ENCODE measurements around the gene LRRFIP2.

Gene LRRFIP2

GRCh38 chr3:37116998-37117397 is 57.4 kb downstream of the LRRFIP2 start:
- no peak for DNase-seq (ENCODE audit: low read depth, low spot score)

DNA sequence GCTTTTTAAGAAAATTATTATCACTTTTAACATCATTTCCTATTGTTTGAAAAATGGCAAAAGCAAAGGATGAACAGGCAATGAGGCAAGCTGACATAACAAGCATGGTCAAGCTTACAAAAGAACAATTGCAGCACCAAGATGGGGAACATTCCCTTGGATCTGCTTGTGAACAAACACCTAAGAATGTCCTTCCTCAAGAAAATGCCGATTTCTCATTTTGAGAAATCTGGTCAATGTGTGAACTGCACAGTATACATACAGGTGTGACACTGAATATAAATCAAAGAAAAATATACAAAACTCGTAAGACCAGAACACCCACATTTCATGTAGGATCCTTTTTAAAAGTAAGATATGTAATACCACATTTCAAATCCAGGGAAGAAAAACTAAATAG is 58.9 kb downstream of the LRRFIP2 start:
- no peak for DNase-seq (ENCODE audit: low read depth, low spot score)

DNA sequence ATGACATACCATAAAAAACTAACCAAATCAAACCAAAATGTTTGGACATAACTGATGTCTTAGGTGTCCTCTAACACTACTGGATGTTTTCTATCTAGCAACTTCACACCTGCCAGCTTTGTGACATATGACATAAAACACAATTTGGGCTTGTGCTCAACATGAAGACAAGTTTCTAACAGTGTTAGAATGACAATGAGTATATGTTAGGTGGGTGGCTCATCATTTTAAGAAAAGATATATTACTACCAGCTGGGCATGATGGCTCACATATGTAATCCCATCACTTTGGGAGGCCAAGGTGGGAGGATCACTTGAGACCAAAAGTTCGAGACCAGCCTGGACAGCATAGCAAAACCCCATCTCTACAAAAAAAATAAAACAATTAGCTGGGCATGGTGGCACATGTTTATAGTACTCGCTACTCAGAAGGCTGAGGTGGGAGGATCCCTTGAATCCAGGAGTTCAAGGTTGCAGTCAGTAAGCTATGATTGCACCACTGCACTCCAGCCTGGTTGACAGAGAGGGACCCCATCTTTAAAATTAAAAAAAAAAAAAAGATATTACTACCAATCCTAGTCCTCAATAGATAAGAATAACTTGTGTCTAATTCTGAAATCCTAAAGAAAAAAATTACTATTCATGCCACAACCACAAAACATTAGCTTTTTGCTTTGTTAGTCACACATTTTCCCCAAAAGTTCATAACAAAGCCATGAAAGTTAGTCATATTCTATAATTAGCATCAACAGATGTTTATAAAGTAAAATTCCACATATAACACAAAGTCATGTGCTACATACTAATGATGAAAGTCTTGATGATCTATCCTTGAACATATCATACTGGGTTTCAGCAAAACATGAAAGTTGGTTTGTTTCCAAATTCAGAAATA is 59.9 kb downstream of the LRRFIP2 start:
- no peak for DNase-seq (ENCODE audit: low read depth, low spot score)

GRCh38 chr3:37112987-37113386 is 61.4 kb downstream of the LRRFIP2 start:
- no peak for DNase-seq (ENCODE audit: low read depth, low spot score)

GRCh38 chr3:37111199-37111598 is 63.2 kb downstream of the LRRFIP2 start:
- no peak for DNase-seq (ENCODE audit: low read depth, low spot score)

DNA sequence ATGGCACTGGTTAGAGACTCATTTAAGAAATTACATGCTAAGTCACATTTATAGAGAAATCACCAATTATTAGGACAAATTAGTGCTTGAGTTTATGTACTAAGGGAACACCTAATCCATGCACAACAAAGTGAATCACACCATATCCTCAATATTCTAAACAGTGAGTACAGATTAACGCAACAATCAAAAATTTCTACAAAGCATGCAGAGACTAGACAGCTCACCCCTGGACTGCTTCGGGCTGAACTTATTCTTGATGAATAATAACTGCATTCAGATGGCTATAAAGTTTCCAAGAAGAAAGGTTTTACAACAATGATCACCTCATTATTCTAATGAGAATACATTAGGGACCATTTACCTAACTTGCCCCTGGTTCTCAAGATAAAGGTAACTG is 66.5 kb downstream of the LRRFIP2 start:
- no peak for DNase-seq (ENCODE audit: low read depth, low spot score)

DNA sequence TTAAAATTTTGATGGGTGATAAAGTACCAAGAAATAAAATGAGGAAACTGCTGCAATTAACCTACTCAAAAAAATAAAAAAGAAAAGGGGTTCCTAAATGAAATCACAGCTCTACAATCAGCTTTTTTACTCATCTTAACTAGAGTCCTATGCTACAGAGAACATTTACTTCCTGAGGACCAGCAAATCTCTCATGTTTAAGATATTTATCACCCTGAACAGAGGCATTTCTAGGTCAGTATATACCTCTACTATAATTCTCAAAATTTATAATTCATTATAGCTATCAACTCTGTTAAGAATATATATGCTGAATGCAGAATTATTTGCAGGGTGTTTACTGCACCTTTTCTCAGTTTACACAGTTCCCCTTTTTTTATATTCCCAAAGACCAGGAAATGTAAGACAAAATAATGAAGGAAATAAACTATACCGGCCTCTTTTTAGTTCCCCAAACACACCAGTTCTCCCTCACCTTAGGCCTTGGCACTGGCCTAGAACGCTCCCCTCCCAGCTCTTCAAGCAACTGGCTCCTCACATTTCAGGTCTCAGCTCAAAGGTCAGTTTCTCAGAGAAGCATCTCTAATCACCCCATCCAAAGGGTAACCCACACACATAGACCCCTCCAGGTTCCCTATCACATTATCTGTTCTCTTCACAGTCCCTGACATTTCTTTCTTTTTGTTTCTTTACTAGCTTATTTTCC is 71.1 kb downstream of the LRRFIP2 start:
- no peak for DNase-seq (ENCODE audit: low read depth, low spot score)

DNA sequence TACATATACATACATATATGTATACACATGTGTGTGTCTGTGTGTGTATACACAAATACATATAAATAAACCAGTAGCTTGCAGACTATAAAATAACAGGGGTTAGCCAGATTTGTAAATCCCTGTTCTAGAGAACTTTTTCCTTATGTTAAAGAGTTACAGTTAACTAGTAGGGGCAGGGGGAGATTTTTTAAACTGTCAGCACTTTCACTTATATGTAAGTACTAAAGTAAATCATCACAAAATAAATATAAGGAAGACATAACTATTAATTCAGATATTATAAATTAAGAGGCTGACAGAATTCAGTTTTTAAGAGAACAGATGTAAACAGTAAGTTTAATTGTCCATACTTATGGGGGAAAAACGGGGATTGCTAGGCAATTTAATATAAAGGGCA is 74.0 kb downstream of the LRRFIP2 start:
- no peak for DNase-seq (ENCODE audit: low read depth, low spot score)

- no peak for DNase-seq (ENCODE audit: low read depth, low spot score)
Observed at GRCh38 chr3:37099469-37099868, 74.9 kb downstream of the LRRFIP2 start.

DNA sequence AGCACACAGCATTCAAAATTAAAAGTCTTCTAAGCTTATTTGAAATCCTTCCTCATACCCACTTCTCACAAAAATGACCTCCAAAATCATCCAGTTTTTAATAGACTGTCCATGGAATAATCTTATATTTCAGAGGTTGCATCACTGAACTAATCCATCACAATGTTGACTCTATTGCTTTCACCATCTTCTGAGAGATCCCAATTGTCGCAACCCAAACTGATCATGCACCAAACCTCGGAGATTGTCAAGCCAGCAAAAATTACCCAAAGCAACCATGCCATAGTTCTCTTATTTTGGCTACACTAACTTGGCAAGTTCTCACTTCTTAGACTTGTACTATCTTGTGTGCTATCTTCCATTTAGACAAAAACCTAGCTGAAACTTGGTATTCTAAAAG is 75.5 kb downstream of the LRRFIP2 start:
- no peak for DNase-seq (ENCODE audit: low read depth, low spot score)

DNA sequence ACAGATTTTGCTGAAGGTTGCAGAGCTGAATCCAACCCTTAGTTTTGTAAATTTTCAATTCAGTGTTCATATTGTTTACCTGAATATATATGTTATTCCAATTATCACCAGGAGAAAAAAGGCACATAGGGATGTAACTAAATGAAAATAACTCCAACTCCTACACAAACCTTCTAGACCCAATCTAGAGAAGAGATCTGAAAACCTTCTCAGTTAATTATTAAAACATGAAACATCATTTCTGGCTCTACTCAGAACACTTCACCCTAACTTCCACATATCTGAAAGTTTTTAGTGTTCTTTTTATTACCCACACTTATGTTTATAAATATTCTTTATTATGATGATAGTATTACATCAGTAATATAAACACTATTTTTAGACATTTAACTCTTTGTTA is 76.6 kb downstream of the LRRFIP2 start:
- no peak for DNase-seq (ENCODE audit: low read depth, low spot score)

GRCh38 chr3:37096975-37097374 is 77.4 kb downstream of the LRRFIP2 start:
- DNase-seq (ENCODE audit: low read depth, low spot score): no peak

DNA sequence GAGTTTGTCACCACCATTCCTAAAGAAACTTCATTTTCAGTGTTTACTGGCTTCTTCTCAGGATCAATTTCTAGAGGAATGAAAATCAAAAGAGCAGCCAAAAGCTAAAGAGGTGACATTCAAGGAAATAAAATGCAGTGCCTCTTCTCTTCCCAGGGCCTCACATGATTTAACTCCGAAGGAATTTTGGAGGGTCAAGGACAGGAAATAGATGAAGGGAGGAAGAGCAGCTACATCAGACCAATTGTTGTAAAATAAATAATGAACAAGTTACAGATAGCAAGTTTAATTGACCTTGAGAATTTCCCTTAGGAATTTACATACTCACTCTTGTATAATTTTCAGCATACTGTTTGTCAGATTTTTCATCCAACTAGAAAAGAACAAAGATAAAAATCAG is 78.1 kb downstream of the LRRFIP2 start:
- no peak for DNase-seq (ENCODE audit: low read depth, low spot score)

- no peak for DNase-seq (ENCODE audit: low read depth, low spot score)
Observed at GRCh38 chr3:37094636-37095035, 79.7 kb downstream of the LRRFIP2 start.

DNA sequence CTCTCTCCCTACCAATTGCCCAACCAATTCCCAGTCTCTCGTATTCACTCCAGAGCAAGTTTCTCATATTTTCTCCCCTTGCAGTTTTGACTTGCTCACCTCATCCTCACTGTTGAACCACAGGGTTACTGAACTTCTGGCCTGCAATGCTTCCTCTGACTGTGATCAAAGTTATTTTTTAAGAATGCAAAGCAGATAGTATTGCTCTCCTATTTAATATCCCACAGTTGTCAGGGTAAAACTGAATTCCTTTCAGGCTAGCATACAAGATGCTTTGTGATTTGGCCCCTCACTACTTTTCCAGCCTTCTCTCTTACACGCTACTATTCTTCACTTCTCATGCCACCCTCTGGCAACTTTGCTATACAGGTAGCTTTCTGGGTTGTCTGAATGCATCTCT is 80.9 kb downstream of the LRRFIP2 start:
- no peak for DNase-seq (ENCODE audit: low read depth, low spot score)

GRCh38 chr3:37092484-37092883 is 81.9 kb downstream of the LRRFIP2 start:
- no peak for DNase-seq (ENCODE audit: low read depth, low spot score)

GRCh38 chr3:37087870-37088269 is 86.5 kb downstream of the LRRFIP2 start:
- DNase-seq (ENCODE audit: low read depth, low spot score): no peak

GRCh38 chr3:37086918-37087317 is 87.5 kb downstream of the LRRFIP2 start:
- DNase-seq (ENCODE audit: low read depth, low spot score): no peak

DNA sequence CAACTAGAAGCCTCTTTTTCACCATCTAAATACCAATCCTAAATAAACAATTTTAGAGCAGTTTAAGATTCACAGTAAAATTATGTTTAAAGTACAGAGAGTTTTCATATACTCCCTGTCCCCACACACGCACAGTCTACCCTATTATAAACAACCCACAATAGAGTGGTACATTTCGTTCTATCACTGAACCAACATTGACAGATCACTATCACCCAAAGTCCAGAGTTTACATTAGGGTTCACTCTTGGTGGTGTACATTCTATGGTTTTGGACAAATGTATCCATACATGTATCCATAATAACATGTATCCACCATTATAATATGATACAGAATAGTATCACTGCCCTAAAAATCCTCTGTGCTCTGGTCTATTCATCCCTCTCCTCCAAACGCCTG is 92.1 kb downstream of the LRRFIP2 start:
- DNase-seq (ENCODE audit: low read depth, low spot score): no peak

DNA sequence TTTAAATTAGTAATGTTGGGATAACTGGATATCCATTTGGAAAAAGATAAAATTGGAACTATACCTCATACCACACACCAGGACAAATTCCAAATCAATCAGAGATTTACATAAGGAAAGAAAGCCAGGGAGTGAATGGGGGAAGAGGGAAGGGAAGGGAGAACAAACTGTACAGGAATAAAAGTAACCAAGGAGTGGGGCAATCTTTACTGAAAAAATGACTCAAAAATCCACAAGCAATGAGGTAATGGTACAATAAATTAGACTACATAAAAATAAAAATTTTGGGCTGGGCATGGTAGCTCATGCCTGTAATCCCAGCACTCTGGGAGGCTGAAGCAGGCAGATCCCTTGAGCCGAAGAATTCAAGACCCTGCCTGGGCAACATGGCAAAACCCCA is 98.4 kb downstream of the LRRFIP2 start:
- DNase-seq (ENCODE audit: low read depth, low spot score): no peak

- DNase-seq (ENCODE audit: low read depth, low spot score): no peak
Observed at GRCh38 chr3:37074178-37074577, 100.2 kb downstream of the LRRFIP2 start.

DNA sequence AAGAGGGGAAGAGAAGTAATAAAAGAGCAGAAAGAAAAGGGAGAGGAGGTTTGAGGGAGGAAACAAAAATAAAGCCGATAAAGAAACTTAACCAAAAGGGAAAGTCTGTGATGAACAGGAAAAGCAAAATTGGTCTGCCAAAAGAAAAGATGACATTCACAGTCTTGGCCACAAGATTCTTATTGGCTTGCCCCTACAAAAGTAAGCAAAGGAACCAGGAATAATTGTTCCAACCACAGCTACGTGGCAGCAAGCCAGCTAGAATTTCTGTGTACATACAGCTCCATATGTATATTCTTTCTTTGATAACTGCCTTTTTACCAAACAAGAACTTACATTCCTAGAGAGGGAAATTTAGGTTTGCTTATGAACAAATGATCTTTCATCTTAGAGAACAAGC is 101.5 kb downstream of the LRRFIP2 start:
- DNase-seq (ENCODE audit: low read depth, low spot score): no peak

DNA sequence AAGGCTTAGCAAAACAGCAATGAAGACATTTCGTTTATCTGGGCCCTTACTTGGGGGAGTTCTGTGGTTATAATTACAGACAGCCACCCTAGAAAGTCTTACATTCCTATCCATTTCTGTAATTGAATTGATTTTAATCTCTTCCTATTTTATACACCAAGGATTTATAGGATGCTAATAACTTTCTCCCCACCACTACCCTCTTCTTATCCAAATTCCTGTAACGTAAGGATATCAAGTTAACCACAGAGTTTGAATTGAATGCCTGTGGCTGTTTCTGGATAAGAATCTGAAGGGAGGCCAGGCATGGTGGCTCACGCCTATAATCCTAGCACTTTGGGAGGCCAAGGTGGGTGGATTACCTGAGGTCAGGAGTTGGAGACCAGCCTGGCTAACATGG is 102.5 kb downstream of the LRRFIP2 start:
- no peak for DNase-seq (ENCODE audit: low read depth, low spot score)
